OCI-LY3 (cell line): ENCODE results near the gene CASR.

ENCODE experiments used
- H2AFZ ChIP-seq: fragments of 200-600, 300-600 bp; shearing (Covaris generic); 2 replicates; pipeline ENCODE4 v1.6.0; 2014; ENCODE audit warnings: antibody characterized with exemption, low read depth, low read length
- H3K27ac ChIP-seq: fragments of 200-600, 300-600 bp; sonication (generic); 2 replicates; pipeline ENCODE4 v1.5.1; 2014; ENCODE audit warnings: mild to moderate bottlenecking, low read length, moderate library complexity, mixed read lengths
- H3K27me3 ChIP-seq: fragments of 200-600, 300-600 bp; sonication (generic); 2 replicates; pipeline ENCODE4 v1.6.1; 2014; ENCODE audit warnings: low read depth, low read length, mixed read lengths
- H3K36me3 ChIP-seq: fragments of 200-600, 300-600 bp; sonication (generic); replicated peaks from 2 replicates; pipeline ENCODE3; 2014; ENCODE audit warnings: low read depth, low read length, mixed read lengths
- H3K4me1 ChIP-seq: fragments of 300-600, 200-600 bp; sonication (generic); 2 replicates; pipeline ENCODE4 v1.6.1; 2014; ENCODE audit warnings: low read length, mixed read lengths
- H3K4me2 ChIP-seq: fragments of 200-600, 300-600 bp; sonication (generic); 2 replicates; pipeline ENCODE4 v1.6.1; 2014; ENCODE audit warnings: low read length, mixed read lengths
- H3K4me3 ChIP-seq: fragments of 300-600, 200-600 bp; sonication (generic); 2 replicates; pipeline ENCODE4 v1.5.1; 2014; ENCODE audit warnings: antibody characterized with exemption, mild to moderate bottlenecking, low read length, moderate library complexity
- H3K79me2 ChIP-seq: fragments of 300-600, 200-600 bp; shearing (Covaris generic); 2 replicates; pipeline ENCODE4 v1.6.1; 2014; ENCODE audit warnings: mild to moderate bottlenecking, low read length, mixed read lengths
- H3K9ac ChIP-seq: fragments of 300-600, 200-600 bp; shearing (Covaris generic); 2 replicates; pipeline ENCODE4 v1.6.0; 2014; ENCODE audit warnings: mild to moderate bottlenecking, low read length, moderate library complexity
- H3K9me3 ChIP-seq: fragments of 200-600, 300-600 bp; shearing (Covaris generic); 2 replicates; pipeline ENCODE4 v1.6.1; 2014; ENCODE audit warnings: low read length, mixed read lengths; ENCODE audit not compliant: insufficient read depth
- H4K20me1 ChIP-seq: fragments of 200-600, 300-600 bp; sonication (generic); 2 replicates; pipeline ENCODE4 v1.6.1; 2016; ENCODE audit warnings: low read length, mixed read lengths; ENCODE audit not compliant: insufficient read depth
- EZH2phosphoT487 ChIP-seq: fragments of 200-600 bp; shearing (Covaris generic); IDR thresholded peaks from 2 replicates; pipeline ENCODE4 v1.6.1; 2018; ENCODE audit warnings: antibody characterized with exemption, mixed run types, low read depth
- TF ChIP-seq, protein P1 (sequence below): fragments of 200-600, 300-600 bp; sonication (generic); IDR thresholded peaks from 2 replicates; pipeline ENCODE4 v1.5.1; 2014; ENCODE audit warnings: antibody characterized with exemption, low read length, low read depth

CASR gene

GRCh38 chr3:122281891-122282290 is 98.4 kb downstream of the CASR start:
- Histone ChIP-seq H3K4me1 (no peaks in the 10 kb centered on the region), H3K36me3 (no peaks in the 10 kb centered on the region), H3K4me3 (no peak overlapping the region), H3K9ac (no peak overlapping the region), H3K9me3 (no peaks in the 10 kb centered on the region), H3K27me3 (no peaks in the 10 kb centered on the region), H2AFZ (no peak overlapping the region), H3K27ac (no peak overlapping the region), H3K4me2 (no peak overlapping the region), H4K20me1 (no peaks in the 10 kb centered on the region), H3K79me2 (no peaks in the 10 kb centered on the region)
- TF ChIP-seq, protein P1, sequence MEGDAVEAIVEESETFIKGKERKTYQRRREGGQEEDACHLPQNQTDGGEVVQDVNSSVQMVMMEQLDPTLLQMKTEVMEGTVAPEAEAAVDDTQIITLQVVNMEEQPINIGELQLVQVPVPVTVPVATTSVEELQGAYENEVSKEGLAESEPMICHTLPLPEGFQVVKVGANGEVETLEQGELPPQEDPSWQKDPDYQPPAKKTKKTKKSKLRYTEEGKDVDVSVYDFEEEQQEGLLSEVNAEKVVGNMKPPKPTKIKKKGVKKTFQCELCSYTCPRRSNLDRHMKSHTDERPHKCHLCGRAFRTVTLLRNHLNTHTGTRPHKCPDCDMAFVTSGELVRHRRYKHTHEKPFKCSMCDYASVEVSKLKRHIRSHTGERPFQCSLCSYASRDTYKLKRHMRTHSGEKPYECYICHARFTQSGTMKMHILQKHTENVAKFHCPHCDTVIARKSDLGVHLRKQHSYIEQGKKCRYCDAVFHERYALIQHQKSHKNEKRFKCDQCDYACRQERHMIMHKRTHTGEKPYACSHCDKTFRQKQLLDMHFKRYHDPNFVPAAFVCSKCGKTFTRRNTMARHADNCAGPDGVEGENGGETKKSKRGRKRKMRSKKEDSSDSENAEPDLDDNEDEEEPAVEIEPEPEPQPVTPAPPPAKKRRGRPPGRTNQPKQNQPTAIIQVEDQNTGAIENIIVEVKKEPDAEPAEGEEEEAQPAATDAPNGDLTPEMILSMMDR = no peak
- TF ChIP-seq EZH2phosphoT487 = no peak

DNA sequence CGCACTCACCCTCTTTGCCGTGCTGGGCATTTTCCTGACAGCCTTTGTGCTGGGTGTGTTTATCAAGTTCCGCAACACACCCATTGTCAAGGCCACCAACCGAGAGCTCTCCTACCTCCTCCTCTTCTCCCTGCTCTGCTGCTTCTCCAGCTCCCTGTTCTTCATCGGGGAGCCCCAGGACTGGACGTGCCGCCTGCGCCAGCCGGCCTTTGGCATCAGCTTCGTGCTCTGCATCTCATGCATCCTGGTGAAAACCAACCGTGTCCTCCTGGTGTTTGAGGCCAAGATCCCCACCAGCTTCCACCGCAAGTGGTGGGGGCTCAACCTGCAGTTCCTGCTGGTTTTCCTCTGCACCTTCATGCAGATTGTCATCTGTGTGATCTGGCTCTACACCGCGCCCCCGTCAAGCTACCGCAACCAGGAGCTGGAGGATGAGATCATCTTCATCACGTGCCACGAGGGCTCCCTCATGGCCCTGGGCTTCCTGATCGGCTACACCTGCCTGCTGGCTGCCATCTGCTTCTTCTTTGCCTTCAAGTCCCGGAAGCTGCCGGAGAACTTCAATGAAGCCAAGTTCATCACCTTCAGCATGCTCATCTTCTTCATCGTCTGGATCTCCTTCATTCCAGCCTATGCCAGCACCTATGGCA is 100.5 kb downstream of the CASR start:
- TF ChIP-seq, protein P1 = no peak
- TF ChIP-seq EZH2phosphoT487 = no peak
- no peaks in the 10 kb centered on the region for H4K20me1 ChIP-seq
- H3K27ac ChIP-seq = no peak overlapping the region
- no peak overlapping the region for H3K4me3 ChIP-seq
- H3K79me2 ChIP-seq = no peaks in the 10 kb centered on the region
- H3K36me3 ChIP-seq = no peaks in the 10 kb centered on the region
- no peaks in the 10 kb centered on the region for H3K27me3 ChIP-seq
- H3K4me2 ChIP-seq = no peak overlapping the region
- no peak overlapping the region for H2AFZ ChIP-seq
- H3K9me3 ChIP-seq = no peaks in the 10 kb centered on the region
- no peaks in the 10 kb centered on the region for H3K4me1 ChIP-seq
- no peak overlapping the region for H3K9ac ChIP-seq

- H4K20me1 ChIP-seq = no peaks in the 10 kb centered on the region
- no peak overlapping the region for H3K4me2 ChIP-seq
- no peak overlapping the region for H3K27ac ChIP-seq
- H2AFZ ChIP-seq = no peak overlapping the region
- no peaks in the 10 kb centered on the region for H3K9me3 ChIP-seq
- no peaks in the 10 kb centered on the region for H3K79me2 ChIP-seq
- no peaks in the 10 kb centered on the region for H3K27me3 ChIP-seq
- H3K4me1 ChIP-seq = no peaks in the 10 kb centered on the region
- TF ChIP-seq, protein P1 = no peak
- no peak for TF ChIP-seq EZH2phosphoT487
- no peak overlapping the region for H3K4me3 ChIP-seq
- H3K9ac ChIP-seq = no peak overlapping the region
- no peaks in the 10 kb centered on the region for H3K36me3 ChIP-seq
These were observed 101.0 kb downstream of the CASR start for GRCh38 chr3:122284486-122284885.

DNA sequence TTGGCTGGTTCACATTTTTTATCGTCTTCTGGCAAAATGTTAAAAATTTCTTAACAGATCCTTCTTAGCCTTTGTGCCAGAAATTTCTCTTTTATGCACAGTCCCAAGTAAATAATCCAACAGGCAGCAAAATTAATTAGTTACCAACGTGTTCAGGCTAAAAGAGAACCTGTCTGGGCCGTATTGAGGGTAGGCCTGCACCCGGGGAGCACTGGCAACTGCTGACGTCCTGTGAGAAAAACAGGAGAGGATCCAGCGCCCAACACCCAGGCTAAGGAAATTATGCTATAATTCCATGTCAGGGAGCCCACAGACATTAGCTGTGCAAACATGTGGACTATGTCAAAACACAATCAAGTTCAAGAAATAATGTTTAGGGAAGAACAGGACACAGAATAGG is 110.9 kb downstream of the CASR start:
- peaks cover 32% of the 10 kb centered on the region for H3K4me1 ChIP-seq
- H3K9ac ChIP-seq = no peak overlapping the region
- H2AFZ ChIP-seq = no peak overlapping the region
- H4K20me1 ChIP-seq = no peaks in the 10 kb centered on the region
- TF ChIP-seq, protein P1 = no peak
- TF ChIP-seq EZH2phosphoT487 = no peak
- no peaks in the 10 kb centered on the region for H3K36me3 ChIP-seq
- no peak overlapping the region for H3K4me3 ChIP-seq
- H3K27ac ChIP-seq = no peak overlapping the region
- no peaks in the 10 kb centered on the region for H3K79me2 ChIP-seq
- no peak overlapping the region for H3K4me2 ChIP-seq
- H3K27me3 ChIP-seq = no peaks in the 10 kb centered on the region
- H3K9me3 ChIP-seq = no peaks in the 10 kb centered on the region
